Omental fat pad (tissue), 4 donors: ENCODE results near the gene TXNRD2. TPM values are rescaled to one million over a fixed set of nuclear protein-coding genes. Genes with fewer than 3 reads are reported as not detected.

ENCODE experiments used
- ATAC-seq: fragments of 150-250 bp; one replicate; pipeline ENCODE4 v1.9.1; 2016; ENCODE audit warnings: mild to moderate bottlenecking, moderate library complexity; ENCODE audit not compliant: low FRiP score
- DNase-seq: peaks from one replicate; pipeline ENCODE4 v3.0.0-alpha.2; 2019; ENCODE audit warnings: low spot score
- CTCF ChIP-seq, 3 donors: fragments of 450-650 bp; IDR thresholded peaks; one replicate each; pipeline ENCODE4 v1.5.1; 2016 to 2017; ENCODE audit warnings: antibody characterized with exemption in 3 of 3, mild to moderate bottlenecking in 3 of 3, moderate library complexity in 2 of 3
- total RNA-seq, 4 donors: library from RNA; depleted of rRNA; stranded (reverse); fragments of >200 nt; gene quantifications; one replicate each; pipeline ENCODE4 v1.1.0, GENCODE V29; 2016

The TXNRD2 gene
- total RNA-seq, 4 donors from 2014 or later, result 10.1 to 24.4 (median 15.1) TPM

GRCh38 chr22:19846620-19847344 is 94.8 kb downstream of the TXNRD2 start:
- ATAC-seq (no peak), DNase-seq (no peak)
- TF ChIP-seq CTCF (IDR thresholded peaks at IDR 0.05), result no peak

GRCh38 chr22:19845054-19845722 is 96.4 kb downstream of the TXNRD2 start:
- ATAC-seq (no peak), DNase-seq (no peak)

GRCh38 chr22:19844377-19845053 is 97.1 kb downstream of the TXNRD2 start:
- TF ChIP-seq CTCF (IDR thresholded peaks at IDR 0.05), result no peak
- ATAC-seq (peak; percentile 40), DNase-seq (no peak)

More at GRCh38 chr22:19845054-19845722, 96.4 kb downstream of the TXNRD2 start:
- TF ChIP-seq CTCF (IDR thresholded peaks at IDR 0.05), result no peak

- no peak for DNase-seq
- ATAC-seq, result no peak
- TF ChIP-seq CTCF (IDR thresholded peaks at IDR 0.05), result no peak
Measured at GRCh38 chr22:19843857-19844376, 97.7 kb downstream of the TXNRD2 start.

GRCh38 chr22:19843107-19843856 is 98.3 kb downstream of the TXNRD2 start:
- TF ChIP-seq CTCF (IDR thresholded peaks at IDR 0.05), result no peak
- ATAC-seq (no peak), DNase-seq (no peak)

- DNase-seq, result no peak
- TF ChIP-seq CTCF (IDR thresholded peaks at IDR 0.05), result no peak
- ATAC-seq, result no peak
Measured at GRCh38 chr22:19842393-19843106, 99.1 kb downstream of the TXNRD2 start.
